Cardiac muscle cell (in vitro differentiated cells and primary cell): ENCODE results near the gene DCAF10. TPM values are rescaled to one million over a fixed set of nuclear protein-coding genes. Genes with fewer than 3 reads are reported as not detected.
"Not testable (repeated sequence)": the region's sequence is repeated elsewhere in the genome, so short reads cannot be mapped to it uniquely, and the experiment has no call there.

Source experiments
- DNase-seq, 2 donors: peaks; one replicate each; pipeline versions ENCODE4 v3.0.0 to v3.0.0-alpha.2; 2010 to 2017; ENCODE audit warnings: low read depth in 1 of 2, low spot score in 1 of 2
- H3K27ac ChIP-seq: fragments of 200-600 bp; sonication (generic); 2 replicates; pipeline ENCODE4 v1.5.1; 2016
- H3K27me3 ChIP-seq: fragments of 200-600 bp; sonication (generic); 2 replicates; pipeline ENCODE4 v1.6.0; 2016; ENCODE audit warnings: control low read depth
- H3K36me3 ChIP-seq: fragments of 200-600 bp; sonication (generic); 2 replicates; pipeline ENCODE4 v1.5.1; 2016; ENCODE audit warnings: control low read depth
- H3K4me1 ChIP-seq: fragments of 200-600 bp; sonication (generic); 2 replicates; pipeline ENCODE4 v1.8.1; 2017; ENCODE audit warnings: low read depth, mild to moderate bottlenecking, mixed run types
- H3K4me3 ChIP-seq: fragments of 200-600 bp; sonication (generic); 2 replicates; pipeline ENCODE4 v1.5.1; 2016; ENCODE audit warnings: mild to moderate bottlenecking
- H3K9me3 ChIP-seq: fragments of 200-600 bp; sonication (generic); 2 replicates; pipeline ENCODE4 v1.5.1; 2017; ENCODE audit warnings: low read depth, mild to moderate bottlenecking, control low read depth
- polyA plus RNA-seq: library from polyadenylated mRNA; unstranded; fragments of >200 nt; fragmentation: Nextera tagmentation; extraction: Ambion mirVana; gene quantifications from 2 replicates; pipeline ENCODE4 v1.2.1, GENCODE V29; 2016
- total RNA-seq: library from RNA; depleted of rRNA; stranded (reverse); fragments of >200 nt; gene quantifications from 2 replicates; pipeline ENCODE4 v1.2.3, GENCODE V29; 2016
- TF ChIP-seq, protein P1 (sequence below): IDR thresholded peaks from 2 replicates; pipeline ENCODE4 v1.5.1; 2012; ENCODE audit warnings: low read depth, mild to moderate bottlenecking, low read length

The DCAF10 gene
- total and polyA plus RNA-seq, 2 experiments from 2014 or later = 22.9 to 23.1 TPM

DNA sequence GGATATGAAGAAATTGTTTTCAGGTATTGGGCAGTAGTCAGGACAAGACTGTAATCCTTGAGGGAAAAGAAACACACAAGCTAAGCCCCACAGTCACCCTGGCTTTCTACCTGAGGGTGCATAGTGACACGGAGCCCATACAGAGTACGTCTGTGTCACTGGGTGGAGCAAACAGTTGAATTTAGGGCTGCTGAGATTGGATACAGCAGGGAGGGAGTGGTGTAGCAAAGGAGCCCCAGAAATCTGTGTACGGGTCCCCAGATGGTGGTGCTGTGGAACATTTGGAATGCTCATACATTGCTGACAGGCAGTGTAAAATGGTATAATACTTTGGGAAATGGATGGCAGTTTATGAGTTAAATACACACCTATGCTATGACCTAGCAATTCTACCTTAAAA lies 41.9 kb upstream of the DCAF10 start:
- Histone ChIP-seq H3K27ac (no peak overlapping the region), H3K27me3 (no peaks in the 10 kb centered on the region), H3K4me1 (no peaks in the 10 kb centered on the region), H3K36me3 (peaks cover under 1% of the 10 kb centered on the region), H3K4me3 (no peak overlapping the region), H3K9me3 (no peaks in the 10 kb centered on the region)
- TF ChIP-seq, protein P1, sequence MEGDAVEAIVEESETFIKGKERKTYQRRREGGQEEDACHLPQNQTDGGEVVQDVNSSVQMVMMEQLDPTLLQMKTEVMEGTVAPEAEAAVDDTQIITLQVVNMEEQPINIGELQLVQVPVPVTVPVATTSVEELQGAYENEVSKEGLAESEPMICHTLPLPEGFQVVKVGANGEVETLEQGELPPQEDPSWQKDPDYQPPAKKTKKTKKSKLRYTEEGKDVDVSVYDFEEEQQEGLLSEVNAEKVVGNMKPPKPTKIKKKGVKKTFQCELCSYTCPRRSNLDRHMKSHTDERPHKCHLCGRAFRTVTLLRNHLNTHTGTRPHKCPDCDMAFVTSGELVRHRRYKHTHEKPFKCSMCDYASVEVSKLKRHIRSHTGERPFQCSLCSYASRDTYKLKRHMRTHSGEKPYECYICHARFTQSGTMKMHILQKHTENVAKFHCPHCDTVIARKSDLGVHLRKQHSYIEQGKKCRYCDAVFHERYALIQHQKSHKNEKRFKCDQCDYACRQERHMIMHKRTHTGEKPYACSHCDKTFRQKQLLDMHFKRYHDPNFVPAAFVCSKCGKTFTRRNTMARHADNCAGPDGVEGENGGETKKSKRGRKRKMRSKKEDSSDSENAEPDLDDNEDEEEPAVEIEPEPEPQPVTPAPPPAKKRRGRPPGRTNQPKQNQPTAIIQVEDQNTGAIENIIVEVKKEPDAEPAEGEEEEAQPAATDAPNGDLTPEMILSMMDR = no peak
- DNase-seq = no peak

DNA sequence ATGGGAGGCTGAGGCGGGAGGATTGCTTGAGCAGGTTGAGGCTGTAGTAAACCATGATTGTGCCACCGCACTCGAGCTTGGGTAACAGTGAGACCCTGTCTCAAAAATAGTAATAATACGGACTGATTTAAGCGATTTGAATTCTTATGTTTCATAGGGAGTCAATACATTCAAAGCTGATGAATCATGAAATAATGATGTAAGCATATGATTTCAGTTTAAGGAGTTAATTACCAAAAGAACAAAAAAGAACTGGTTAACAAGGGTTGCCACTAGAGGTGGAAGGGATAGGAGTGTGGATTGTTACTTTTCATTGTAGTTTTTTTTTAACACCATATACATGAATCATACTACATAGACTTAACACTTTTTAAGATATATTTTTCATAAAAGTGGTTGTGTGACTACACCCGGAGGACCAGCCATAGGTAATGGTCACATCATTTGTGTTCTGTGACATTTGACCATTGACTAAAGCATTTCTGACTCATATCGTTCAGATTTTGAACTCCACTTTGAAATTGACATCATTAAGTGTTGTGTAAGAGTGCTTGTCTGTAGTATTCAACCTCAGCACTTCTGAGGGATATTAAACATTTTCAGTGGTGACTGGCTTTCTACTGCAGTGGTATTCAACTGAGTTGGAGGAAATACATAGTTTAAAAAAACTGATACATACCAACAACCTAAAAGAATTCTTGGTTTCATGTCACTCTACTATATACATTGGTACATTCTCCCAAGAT lies 40.0 kb upstream of the DCAF10 start:
- H3K27me3 ChIP-seq = no peaks in the 10 kb centered on the region
- TF ChIP-seq, protein P1 = no peak
- H3K4me3 ChIP-seq = no peak overlapping the region
- peak in 1 of 2 donors; percentile 38 for DNase-seq
- no peak overlapping the region for H3K27ac ChIP-seq
- no peaks in the 10 kb centered on the region for H3K9me3 ChIP-seq
- no peaks in the 10 kb centered on the region for H3K4me1 ChIP-seq
- peaks cover 2% of the 10 kb centered on the region for H3K36me3 ChIP-seq

DNA sequence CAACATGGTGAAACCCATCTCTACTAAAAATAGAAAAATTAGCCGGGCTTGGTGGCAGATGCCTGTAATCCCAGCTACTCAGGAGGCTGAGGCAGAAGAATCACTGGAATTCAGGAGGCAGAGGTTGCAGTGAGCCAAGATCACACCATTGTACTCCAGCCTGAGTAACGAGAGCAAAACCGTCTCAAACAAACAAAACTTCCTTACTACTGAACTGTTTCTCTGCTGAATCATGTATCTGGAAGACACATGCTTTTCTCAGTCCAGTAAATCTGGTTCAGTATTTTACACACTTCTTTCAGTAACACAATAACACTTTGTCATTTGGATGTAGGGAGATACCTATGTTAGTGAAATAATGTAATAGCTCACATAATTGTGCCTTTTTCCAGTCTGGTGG lies 39.1 kb upstream of the DCAF10 start:
- H3K27ac ChIP-seq = no peak overlapping the region

DNA sequence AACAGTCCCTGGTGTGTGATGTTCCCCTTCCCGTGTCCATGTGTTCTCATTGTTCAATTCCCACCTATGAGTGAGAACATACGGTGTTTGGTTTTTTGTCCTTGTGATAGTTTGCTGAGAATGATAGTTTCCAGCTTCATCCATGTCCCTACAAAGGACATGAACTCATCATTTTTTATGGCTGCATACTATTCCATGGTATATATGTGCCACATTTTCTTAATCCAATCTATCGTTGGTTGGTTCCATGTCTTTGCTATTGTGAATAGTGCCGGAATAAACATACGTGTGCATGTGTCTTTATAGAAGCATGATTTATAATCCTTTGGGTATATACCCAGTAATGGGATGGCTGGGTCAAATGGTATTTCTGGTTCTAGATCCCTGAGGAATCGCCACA lies 35.3 kb upstream of the DCAF10 start:
- not testable (repeated sequence) for H3K27me3 ChIP-seq, H3K4me1 ChIP-seq, H3K27ac ChIP-seq, H3K4me3 ChIP-seq, H3K9me3 ChIP-seq, DNase-seq, H3K36me3 ChIP-seq

More for the DNA sequence above, 39.1 kb upstream of the DCAF10 start:
- Histone ChIP-seq H3K27me3 (no peaks in the 10 kb centered on the region), H3K4me1 (no peaks in the 10 kb centered on the region), H3K4me3 (no peak overlapping the region), H3K36me3 (peaks cover 2% of the 10 kb centered on the region), H3K9me3 (no peaks in the 10 kb centered on the region)
- DNase-seq = peak in 1 of 2 donors; percentile 21
- TF ChIP-seq, protein P1 = no peak

DNA sequence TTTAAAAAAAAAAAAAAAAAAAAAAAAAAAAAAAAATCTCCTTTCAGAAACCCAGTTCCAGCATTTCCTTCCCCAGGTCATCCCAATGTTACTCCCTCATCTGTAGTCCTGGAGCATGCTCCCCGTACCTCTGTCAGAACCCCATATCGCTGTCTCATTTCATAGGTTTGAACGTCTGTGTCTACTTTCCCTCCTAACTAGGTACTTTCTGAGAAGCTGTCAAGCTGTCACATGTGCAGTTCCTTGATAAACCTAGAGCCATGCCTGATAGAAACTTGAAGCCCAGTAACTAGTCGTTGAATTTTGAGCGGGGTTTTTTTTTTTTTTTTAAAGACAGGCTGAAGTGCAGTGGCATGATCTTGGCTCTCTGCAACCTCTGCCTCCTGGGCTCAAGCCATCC lies 31.3 kb upstream of the DCAF10 start:
- H3K27me3 ChIP-seq = no peaks in the 10 kb centered on the region
- H3K36me3 ChIP-seq = peaks cover 4% of the 10 kb centered on the region
- H3K4me3 ChIP-seq = no peak overlapping the region
- DNase-seq = no peak
- no peak overlapping the region for H3K27ac ChIP-seq
- H3K4me1 ChIP-seq = no peaks in the 10 kb centered on the region
- TF ChIP-seq, protein P1 = no peak
- no peaks in the 10 kb centered on the region for H3K9me3 ChIP-seq

DNA sequence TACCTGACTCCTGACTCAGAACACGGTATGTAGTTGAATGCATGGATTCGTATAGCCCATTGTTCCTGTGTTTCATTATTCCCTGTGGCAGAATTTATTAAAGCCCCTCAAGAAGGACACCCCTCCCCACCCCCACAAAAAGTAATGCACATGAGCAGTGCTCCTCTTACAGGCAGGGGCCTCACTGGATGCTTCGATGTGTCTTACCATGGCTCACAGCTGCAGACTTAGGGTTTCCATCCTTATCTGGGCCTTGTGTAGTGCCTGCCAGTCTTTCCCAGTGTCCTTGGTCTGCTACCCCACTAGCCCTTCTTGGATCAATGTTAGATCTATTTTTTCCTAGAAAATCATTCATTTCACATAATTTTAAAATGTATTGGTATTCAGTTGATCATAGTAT lies 30.6 kb upstream of the DCAF10 start:
- no peak for DNase-seq
- TF ChIP-seq, protein P1 = no peak
- Histone ChIP-seq H3K27ac (no peak overlapping the region), H3K4me1 (no peaks in the 10 kb centered on the region), H3K9me3 (no peaks in the 10 kb centered on the region), H3K27me3 (no peaks in the 10 kb centered on the region), H3K4me3 (no peak overlapping the region), H3K36me3 (peaks cover 4% of the 10 kb centered on the region)
